PC-9 (cell line): Measurements from ENCODE around the gene JADE3. TPM values are rescaled to one million over a fixed set of nuclear protein-coding genes. Genes with fewer than 3 reads are reported as not detected.

ENCODE experiments used
- BruUV-seq: library from RNA; stranded (reverse); fragments of 400-500 nt; replicated peaks from 2 replicates; lab custom pipeline; 2021; lab: Mats Ljungman, UMichigan
- CTCF ChIA-PET: fragments of 300-600 bp; sonication (Branson Sonifier 250); formaldehyde crosslinking; loops from one replicate; lab custom pipeline; 2022; ENCODE audit warnings: antibody characterized with exemption; lab: Charles Lee
- POLR2A ChIA-PET: fragments of 300-600 bp; sonication (Branson Sonifier 250); formaldehyde crosslinking; loops from one replicate; lab custom pipeline; 2022; ENCODE audit warnings: antibody characterized with exemption; ENCODE audit not compliant: unreplicated experiment; lab: Charles Lee
- DNase-seq, 2 experiments: peaks; one replicate each; pipeline versions ENCODE4 v3.0.0 to v3.0.0-alpha.2; 2015 to 2022; ENCODE audit warnings: mixed read lengths in 1 of 2
- H2AFZ ChIP-seq: fragments of 200-600 bp; sonication (generic); 2 replicates; pipeline ENCODE4 v1.8.1; 2017; ENCODE audit warnings: antibody characterized with exemption
- H3F3A ChIP-seq: fragments of 200-600 bp; sonication (generic); 2 replicates; pipeline ENCODE4 v1.8.1; 2017; ENCODE audit warnings: antibody characterized with exemption, mild to moderate bottlenecking, low read depth; ENCODE audit not compliant: insufficient read depth
- H3K27ac ChIP-seq: fragments of 200-600 bp; sonication (generic); 2 replicates; pipeline ENCODE4 v1.6.1; 2016; ENCODE audit warnings: mixed run types
- H3K27me3 ChIP-seq: fragments of 200-600 bp; sonication (generic); 2 replicates; pipeline ENCODE4 v1.6.1; 2016; ENCODE audit warnings: low read depth, mixed run types; ENCODE audit not compliant: insufficient read depth
- H3K36me3 ChIP-seq: fragments of 200-600 bp; sonication (generic); 2 replicates; pipeline ENCODE4 v1.6.1; 2016; ENCODE audit warnings: low read depth, mixed run types
- H3K4me1 ChIP-seq: fragments of 200-600 bp; sonication (generic); replicated peaks from 2 replicates; pipeline ENCODE4 v1.6.1; 2016; ENCODE audit warnings: mixed run types; ENCODE audit not compliant: insufficient read depth
- H3K4me2 ChIP-seq: fragments of 200-600 bp; sonication (generic); 2 replicates; pipeline ENCODE4 v1.6.1; 2017; ENCODE audit warnings: mixed run types
- H3K4me3 ChIP-seq: fragments of 200-600 bp; sonication (generic); 2 replicates; pipeline ENCODE4 v1.6.1; 2016; ENCODE audit warnings: mixed run types
- H3K79me2 ChIP-seq: fragments of 200-600 bp; sonication (generic); 2 replicates; pipeline ENCODE4 v1.6.1; 2017; ENCODE audit warnings: low read depth, mixed run types
- H3K9me2 ChIP-seq: fragments of 200-600 bp; sonication (generic); 2 replicates; pipeline ENCODE4 v1.8.1; 2017; ENCODE audit warnings: mild to moderate bottlenecking; ENCODE audit not compliant: insufficient read depth
- H3K9me3 ChIP-seq: fragments of 200-600 bp; sonication (generic); 2 replicates; pipeline ENCODE4 v1.8.1; 2016; ENCODE audit warnings: low read depth; ENCODE audit not compliant: insufficient read depth
- H4K20me1 ChIP-seq: fragments of 200-600 bp; sonication (generic); 2 replicates; pipeline ENCODE4 v1.8.1; 2017; ENCODE audit not compliant: insufficient read depth
- CTCF ChIP-seq: fragments of 200-600 bp; sonication (generic); conservative IDR thresholded peaks from 2 replicates; pipeline ENCODE4 v1.6.1; 2017; ENCODE audit warnings: mixed run types, antibody characterized with exemption, mild to moderate bottlenecking, moderate library complexity
- EZH2 ChIP-seq: fragments of 200-600 bp; sonication (generic); IDR thresholded peaks from 2 replicates; pipeline ENCODE4 v1.8.0; 2017; ENCODE audit warnings: antibody characterized with exemption, low read depth
- intact Hi-C: fragments of 100-400 bp; cut with micrococcal nuclease; formaldehyde crosslinking; loops from one replicate; pipeline ENCODE4 v1.10.0; 2022; ENCODE audit not compliant: unreplicated experiment
- total RNA-seq: library from RNA; stranded (reverse); gene quantifications from 2 replicates; pipeline ENCODE4 v1.2.3, GENCODE V29; 2021

The JADE3 gene
- total RNA-seq, 1 experiment from 2014 or later = 10.9 TPM

GRCh38 chrX:46920235-46920634, 8.0 kb downstream of the JADE3 start:
- H3K9me3 ChIP-seq = no peaks in the 10 kb centered on the region
- ChIA-PET CTCF (no interaction called here), POLR2A (no interaction called here)
- DNase-seq = no peak
- H3K9me2 ChIP-seq = no peaks in the 10 kb centered on the region
- TF ChIP-seq EZH2 = no peak
- no peaks in the 10 kb centered on the region for H3K36me3 ChIP-seq
- intact Hi-C loops = no loop called here
- no peak overlapping the region for H3K4me3 ChIP-seq
- no peak overlapping the region for H3K4me2 ChIP-seq
- no peaks in the 10 kb centered on the region for H3F3A ChIP-seq
- H4K20me1 ChIP-seq = no peaks in the 10 kb centered on the region
- no TSS peak for BruUV-seq
- no peak overlapping the region for H3K27ac ChIP-seq
- H3K79me2 ChIP-seq = peaks cover 29% of the 10 kb centered on the region
- no peak overlapping the region for H2AFZ ChIP-seq
- no peaks in the 10 kb centered on the region for H3K27me3 ChIP-seq
- H3K4me1 ChIP-seq = peaks cover 1% of the 10 kb centered on the region; the same call in 1 of the 2 replicates

- intact Hi-C loops = no loop called here
- Histone ChIP-seq H2AFZ (no peak overlapping the region), H3K27ac (no peak overlapping the region), H3K4me3 (no peak overlapping the region), H3K4me2 (no peak overlapping the region), H3K4me1 (no peaks in the 10 kb centered on the region), H3K36me3 (no peaks in the 10 kb centered on the region), H3K9me2 (no peaks in the 10 kb centered on the region), H3K79me2 (peaks cover 7% of the 10 kb centered on the region), H4K20me1 (no peaks in the 10 kb centered on the region), H3K27me3 (no peaks in the 10 kb centered on the region), H3F3A (no peaks in the 10 kb centered on the region), H3K9me3 (no peaks in the 10 kb centered on the region)
- ChIA-PET CTCF (no interaction called here), POLR2A (no interaction called here)
- no peak for DNase-seq
- no TSS peak for BruUV-seq
- TF ChIP-seq CTCF = no peak
- no peak for TF ChIP-seq EZH2
Observed at GRCh38 chrX:46922611-46923010, 10.4 kb downstream of the JADE3 start.

GRCh38 chrX:46927718-46928117, 15.5 kb downstream of the JADE3 start:
- Histone ChIP-seq H3K9me3 (no peaks in the 10 kb centered on the region), H3K79me2 (no peaks in the 10 kb centered on the region), H3K9me2 (no peaks in the 10 kb centered on the region), H2AFZ (no peak overlapping the region), H3K4me1 (no peaks in the 10 kb centered on the region), H3F3A (no peaks in the 10 kb centered on the region), H3K36me3 (no peaks in the 10 kb centered on the region), H3K27ac (no peak overlapping the region), H4K20me1 (no peaks in the 10 kb centered on the region), H3K4me3 (no peak overlapping the region), H3K4me2 (no peak overlapping the region), H3K27me3 (no peaks in the 10 kb centered on the region)
- intact Hi-C loops = no loop called here
- BruUV-seq = no TSS peak
- DNase-seq = no peak
- TF ChIP-seq CTCF (no peak), EZH2 (no peak)
- ChIA-PET CTCF (no interaction called here), POLR2A (no interaction called here)
